ENCODE data around the gene APBB2. TPM values are rescaled to one million over a fixed set of nuclear protein-coding genes. Genes with fewer than 3 reads are reported as not detected.

Gene APBB2
- total RNA-seq, 4 donors from 2014 or later, result 42.4 to 95.8 (median 51.3) TPM

- no peak overlapping the region for H3K27ac ChIP-seq
- H3K4me1 ChIP-seq, result no peaks in the 10 kb centered on the region
- DNase-seq (ENCODE audit: low spot score in 2 of 2), result no peak
- TF ChIP-seq POLR2A (IDR thresholded peaks at IDR 0.05), result no peak
- no peak for TF ChIP-seq CTCF (IDR thresholded peaks at IDR 0.05)
- TF ChIP-seq EP300 (IDR thresholded peaks at IDR 0.05), result no peak
- TF ChIP-seq POLR2AphosphoS5 (IDR thresholded peaks at IDR 0.05), result no peak
- H3K4me3 ChIP-seq, result no peak overlapping the region
- no peaks in the 10 kb centered on the region for H3K27me3 ChIP-seq
- H3K9me3 ChIP-seq, result peaks cover 7% of the 10 kb centered on the region
- no peaks in the 10 kb centered on the region for H3K36me3 ChIP-seq
These were observed 169.6 kb downstream of the APBB2 start for GRCh38 chr4:41044791-41045190.

- Histone ChIP-seq H3K9me3 (peaks cover 7% of the 10 kb centered on the region), H3K36me3 (no peaks in the 10 kb centered on the region), H3K4me1 (no peaks in the 10 kb centered on the region), H3K27ac (no peak overlapping the region), H3K4me3 (no peak overlapping the region), H3K27me3 (no peaks in the 10 kb centered on the region)
- TF ChIP-seq CTCF (IDR thresholded peaks at IDR 0.05), result no peak
- no peak for TF ChIP-seq POLR2A (IDR thresholded peaks at IDR 0.05)
- TF ChIP-seq EP300 (IDR thresholded peaks at IDR 0.05), result no peak
- TF ChIP-seq POLR2AphosphoS5 (IDR thresholded peaks at IDR 0.05), result no peak
- no peak for DNase-seq (ENCODE audit: low spot score in 2 of 2)
These were observed 170.2 kb downstream of the APBB2 start for GRCh38 chr4:41044165-41044564.

GRCh38 chr4:41043465-41043864, 170.9 kb downstream of the APBB2 start:
- Histone ChIP-seq H3K9me3 (peaks cover 7% of the 10 kb centered on the region), H3K27me3 (no peaks in the 10 kb centered on the region), H3K27ac (no peak overlapping the region), H3K36me3 (no peaks in the 10 kb centered on the region), H3K4me1 (no peaks in the 10 kb centered on the region), H3K4me3 (no peak overlapping the region)
- TF ChIP-seq POLR2A (IDR thresholded peaks at IDR 0.05) (no peak), POLR2AphosphoS5 (IDR thresholded peaks at IDR 0.05) (no peak), CTCF (IDR thresholded peaks at IDR 0.05) (no peak), EP300 (IDR thresholded peaks at IDR 0.05) (no peak)
- 78% methylated on average over 2 of the region's 2 CpGs for WGBS
- no peak for DNase-seq (ENCODE audit: low spot score in 2 of 2)

- TF ChIP-seq POLR2AphosphoS5 (IDR thresholded peaks at IDR 0.05) (no peak), POLR2A (IDR thresholded peaks at IDR 0.05) (no peak), EP300 (IDR thresholded peaks at IDR 0.05) (no peak), CTCF (IDR thresholded peaks at IDR 0.05) (no peak)
- no peaks in the 10 kb centered on the region for H3K36me3 ChIP-seq
- 96% methylated on average over 1 of the region's 1 CpG for WGBS
- no peak overlapping the region for H3K27ac ChIP-seq
- no peak overlapping the region for H3K4me3 ChIP-seq
- no peaks in the 10 kb centered on the region for H3K27me3 ChIP-seq
- DNase-seq (ENCODE audit: low spot score in 2 of 2), result no peak
- peaks cover 7% of the 10 kb centered on the region for H3K9me3 ChIP-seq
- H3K4me1 ChIP-seq, result no peaks in the 10 kb centered on the region
These were observed 172.8 kb downstream of the APBB2 start for GRCh38 chr4:41041551-41041950.

- no peak overlapping the region for H3K4me3 ChIP-seq
- DNase-seq (ENCODE audit: low spot score in 2 of 2), result no peak
- TF ChIP-seq POLR2A (IDR thresholded peaks at IDR 0.05), result no peak
- no peak for TF ChIP-seq POLR2AphosphoS5 (IDR thresholded peaks at IDR 0.05)
- TF ChIP-seq EP300 (IDR thresholded peaks at IDR 0.05), result no peak
- TF ChIP-seq CTCF (IDR thresholded peaks at IDR 0.05), result no peak
- H3K9me3 ChIP-seq, result peaks cover under 1% of the 10 kb centered on the region
- H3K36me3 ChIP-seq, result no peaks in the 10 kb centered on the region
- H3K4me1 ChIP-seq, result no peaks in the 10 kb centered on the region
- H3K27ac ChIP-seq, result no peak overlapping the region
- no peaks in the 10 kb centered on the region for H3K27me3 ChIP-seq
- WGBS, result 85% methylated on average over 3 of the region's 3 CpGs
These were observed 175.0 kb downstream of the APBB2 start for GRCh38 chr4:41039317-41039716.
